ENCODE measurements around the gene SLC52A3. TPM values are rescaled to one million over a fixed set of nuclear protein-coding genes. Genes with fewer than 3 reads are reported as not detected.

SLC52A3 gene
- total and polyA plus RNA-seq, 4 donors = 0.06 to 0.08 (median 0.06) TPM; not detected in 1

DNA sequence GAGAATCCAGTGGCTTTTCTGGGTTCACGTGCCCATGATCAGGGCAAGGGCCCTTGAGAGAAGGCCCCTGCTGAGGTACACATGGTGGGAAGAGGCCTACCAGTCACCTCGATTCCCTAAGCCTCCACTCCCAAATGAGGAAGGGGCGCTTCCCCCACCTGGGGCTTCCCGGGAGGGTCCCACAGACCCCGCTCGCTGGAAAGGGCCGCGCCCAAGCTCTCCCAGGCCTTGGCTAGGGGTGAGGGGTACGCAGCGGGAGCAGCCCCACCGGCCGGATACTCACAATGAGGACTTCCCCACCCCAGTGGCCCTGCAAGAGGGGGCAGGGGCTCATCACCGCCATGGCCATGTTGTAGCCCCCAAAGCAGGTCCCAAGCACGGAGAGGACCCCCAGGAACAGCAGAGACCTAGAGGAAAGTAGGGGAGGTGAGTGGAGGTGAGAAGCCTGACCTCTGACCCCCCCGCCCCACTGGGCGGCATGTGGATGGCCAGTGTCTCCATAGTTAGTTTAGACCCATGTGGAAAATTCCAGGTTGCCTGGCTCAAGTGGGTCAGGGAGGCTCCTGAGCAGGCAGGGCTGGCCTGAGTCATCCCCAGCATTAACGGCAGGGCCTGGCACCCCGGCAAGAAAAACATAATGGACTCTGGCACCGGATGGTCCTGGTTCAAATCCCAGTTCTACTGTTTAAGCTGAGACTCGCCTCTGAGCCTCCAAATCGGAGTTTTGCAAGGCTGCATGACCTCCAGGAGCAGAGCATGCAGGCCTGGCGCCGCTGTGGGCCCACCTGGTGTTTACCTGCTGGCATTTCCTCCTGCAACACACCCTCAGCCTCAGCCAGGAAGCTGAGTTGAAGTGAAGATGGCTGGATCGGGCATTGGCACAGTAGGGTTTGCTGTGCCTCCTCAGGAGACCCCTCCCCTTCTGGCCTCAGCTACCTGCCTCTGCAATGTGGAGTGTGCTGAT is 6.6 kb downstream of the SLC52A3 start:
- TF ChIP-seq NR2F2 (IDR thresholded peaks at IDR 0.05) = no peak
- TF ChIP-seq HNF4G (IDR thresholded peaks at IDR 0.05) = no peak
- TF ChIP-seq, protein P1, sequence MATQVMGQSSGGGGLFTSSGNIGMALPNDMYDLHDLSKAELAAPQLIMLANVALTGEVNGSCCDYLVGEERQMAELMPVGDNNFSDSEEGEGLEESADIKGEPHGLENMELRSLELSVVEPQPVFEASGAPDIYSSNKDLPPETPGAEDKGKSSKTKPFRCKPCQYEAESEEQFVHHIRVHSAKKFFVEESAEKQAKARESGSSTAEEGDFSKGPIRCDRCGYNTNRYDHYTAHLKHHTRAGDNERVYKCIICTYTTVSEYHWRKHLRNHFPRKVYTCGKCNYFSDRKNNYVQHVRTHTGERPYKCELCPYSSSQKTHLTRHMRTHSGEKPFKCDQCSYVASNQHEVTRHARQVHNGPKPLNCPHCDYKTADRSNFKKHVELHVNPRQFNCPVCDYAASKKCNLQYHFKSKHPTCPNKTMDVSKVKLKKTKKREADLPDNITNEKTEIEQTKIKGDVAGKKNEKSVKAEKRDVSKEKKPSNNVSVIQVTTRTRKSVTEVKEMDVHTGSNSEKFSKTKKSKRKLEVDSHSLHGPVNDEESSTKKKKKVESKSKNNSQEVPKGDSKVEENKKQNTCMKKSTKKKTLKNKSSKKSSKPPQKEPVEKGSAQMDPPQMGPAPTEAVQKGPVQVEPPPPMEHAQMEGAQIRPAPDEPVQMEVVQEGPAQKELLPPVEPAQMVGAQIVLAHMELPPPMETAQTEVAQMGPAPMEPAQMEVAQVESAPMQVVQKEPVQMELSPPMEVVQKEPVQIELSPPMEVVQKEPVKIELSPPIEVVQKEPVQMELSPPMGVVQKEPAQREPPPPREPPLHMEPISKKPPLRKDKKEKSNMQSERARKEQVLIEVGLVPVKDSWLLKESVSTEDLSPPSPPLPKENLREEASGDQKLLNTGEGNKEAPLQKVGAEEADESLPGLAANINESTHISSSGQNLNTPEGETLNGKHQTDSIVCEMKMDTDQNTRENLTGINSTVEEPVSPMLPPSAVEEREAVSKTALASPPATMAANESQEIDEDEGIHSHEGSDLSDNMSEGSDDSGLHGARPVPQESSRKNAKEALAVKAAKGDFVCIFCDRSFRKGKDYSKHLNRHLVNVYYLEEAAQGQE (IDR thresholded peaks at IDR 0.05) = no peak
- no peak for TF ChIP-seq FOXA2 (IDR thresholded peaks at IDR 0.05)
- Histone ChIP-seq H3K9ac (ENCODE audit: low read depth in 1 of 2, low read length in 2 of 2) (no peak overlapping the region), H3K27ac (ENCODE audit: low read depth in 1 of 2, low read length in 2 of 2) (no peak overlapping the region), H3K4me3 (ENCODE audit: low read depth in 1 of 3, low read length in 3 of 3) (no peak overlapping the region), H3K4me1 (ENCODE audit: control insufficient read depth in 4 of 4, insufficient read depth in 4 of 4, low read length in 3 of 4) (no peaks in the 10 kb centered on the region), H3K27me3 (ENCODE audit: control insufficient read depth in 4 of 4, insufficient read depth in 4 of 4, low read length in 3 of 4) (peaks cover 0 to 11% (median under 1%) of the 10 kb centered on the region in 4 donors), H3K9me3 (ENCODE audit: control insufficient read depth in 4 of 4, low read length in 3 of 4) (no peaks in the 10 kb centered on the region), H3K36me3 (ENCODE audit: control insufficient read depth in 4 of 4, insufficient read depth in 3 of 4, low read depth in 1 of 4, low read length in 3 of 4) (no peaks in the 10 kb centered on the region)
- DNase-seq (ENCODE audit: low spot score) = no peak
- WGBS = 91% methylated on average over 24 of the region's 24 CpGs

DNA sequence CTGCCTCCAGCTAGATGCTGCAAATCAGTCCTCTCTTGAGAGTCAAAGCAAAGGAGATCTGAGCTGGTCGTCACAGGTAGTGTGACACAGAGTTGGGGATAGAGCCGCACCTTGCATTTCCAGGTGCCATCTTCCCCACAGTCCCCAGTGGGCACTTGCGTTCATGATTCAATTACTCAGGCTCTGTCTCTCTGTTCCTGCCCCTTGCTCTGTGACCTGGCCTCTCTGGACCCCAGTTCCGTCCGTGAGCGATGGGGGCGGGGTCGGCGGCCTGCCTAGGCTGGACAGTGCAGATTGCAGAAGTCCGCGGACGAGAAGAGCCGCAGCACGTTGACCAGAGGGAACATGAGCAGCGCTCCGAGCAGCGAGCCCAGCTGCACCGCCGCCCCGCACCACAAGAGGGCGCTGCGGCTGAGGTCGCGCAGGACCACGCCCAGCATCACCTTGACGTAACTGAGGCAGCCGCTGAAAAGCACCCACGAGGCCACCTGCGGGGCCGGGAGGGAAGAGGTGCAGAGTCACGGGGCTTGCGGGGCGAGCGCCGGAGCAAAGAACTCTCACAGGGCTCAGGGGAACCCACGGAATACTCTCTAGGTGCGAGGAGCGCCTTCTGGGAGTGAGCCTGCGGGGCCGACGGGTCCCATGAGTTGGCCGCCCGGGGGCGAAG is 7.4 kb downstream of the SLC52A3 start:
- H3K4me3 ChIP-seq (ENCODE audit: low read depth in 1 of 3, low read length in 3 of 3) = no peak overlapping the region
- no peaks in the 10 kb centered on the region for H3K9me3 ChIP-seq (ENCODE audit: control insufficient read depth in 4 of 4, low read length in 3 of 4)
- no peaks in the 10 kb centered on the region for H3K36me3 ChIP-seq (ENCODE audit: control insufficient read depth in 4 of 4, insufficient read depth in 3 of 4, low read depth in 1 of 4, low read length in 3 of 4)
- H3K27ac ChIP-seq (ENCODE audit: low read depth in 1 of 2, low read length in 2 of 2) = no peak overlapping the region
- TF ChIP-seq, protein P2, sequence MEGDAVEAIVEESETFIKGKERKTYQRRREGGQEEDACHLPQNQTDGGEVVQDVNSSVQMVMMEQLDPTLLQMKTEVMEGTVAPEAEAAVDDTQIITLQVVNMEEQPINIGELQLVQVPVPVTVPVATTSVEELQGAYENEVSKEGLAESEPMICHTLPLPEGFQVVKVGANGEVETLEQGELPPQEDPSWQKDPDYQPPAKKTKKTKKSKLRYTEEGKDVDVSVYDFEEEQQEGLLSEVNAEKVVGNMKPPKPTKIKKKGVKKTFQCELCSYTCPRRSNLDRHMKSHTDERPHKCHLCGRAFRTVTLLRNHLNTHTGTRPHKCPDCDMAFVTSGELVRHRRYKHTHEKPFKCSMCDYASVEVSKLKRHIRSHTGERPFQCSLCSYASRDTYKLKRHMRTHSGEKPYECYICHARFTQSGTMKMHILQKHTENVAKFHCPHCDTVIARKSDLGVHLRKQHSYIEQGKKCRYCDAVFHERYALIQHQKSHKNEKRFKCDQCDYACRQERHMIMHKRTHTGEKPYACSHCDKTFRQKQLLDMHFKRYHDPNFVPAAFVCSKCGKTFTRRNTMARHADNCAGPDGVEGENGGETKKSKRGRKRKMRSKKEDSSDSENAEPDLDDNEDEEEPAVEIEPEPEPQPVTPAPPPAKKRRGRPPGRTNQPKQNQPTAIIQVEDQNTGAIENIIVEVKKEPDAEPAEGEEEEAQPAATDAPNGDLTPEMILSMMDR (IDR thresholded peaks at IDR 0.05; ENCODE audit: low read depth, low read length, missing input control) = peak; percentile 44
- TF ChIP-seq RAD21 (IDR thresholded peaks at IDR 0.05) = no peak
- no peaks in the 10 kb centered on the region for H3K4me1 ChIP-seq (ENCODE audit: control insufficient read depth in 4 of 4, insufficient read depth in 4 of 4, low read length in 3 of 4)
- no peak overlapping the region for H3K9ac ChIP-seq (ENCODE audit: low read depth in 1 of 2, low read length in 2 of 2)
- peaks cover 0 to 11% (median under 1%) of the 10 kb centered on the region in 4 donors for H3K27me3 ChIP-seq (ENCODE audit: control insufficient read depth in 4 of 4, insufficient read depth in 4 of 4, low read length in 3 of 4)
- WGBS = 44% methylated on average over 44 of the region's 44 CpGs
- DNase-seq (ENCODE audit: low spot score) = peak; percentile 63

DNA sequence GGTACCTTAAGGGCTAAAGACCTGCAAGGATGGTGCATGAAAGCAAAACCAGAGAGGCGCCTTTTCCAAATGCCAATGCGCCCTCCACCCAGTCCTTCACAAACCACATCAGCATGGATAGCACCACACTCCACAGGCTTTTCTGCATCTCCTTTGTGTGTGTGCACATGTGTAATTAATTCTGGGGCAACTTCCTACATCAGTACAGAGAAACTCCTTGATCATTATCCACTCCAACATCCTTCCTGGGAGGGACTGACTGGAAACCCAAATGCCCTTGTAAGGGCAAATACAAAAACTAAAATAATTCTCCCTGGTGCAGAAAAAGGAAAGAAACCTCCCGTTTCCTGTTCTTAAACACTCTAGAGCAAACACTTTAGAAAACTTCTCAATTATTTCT is 10.8 kb downstream of the SLC52A3 start:
- WGBS = 52% methylated on average over 3 of the region's 3 CpGs
- Histone ChIP-seq H3K4me3 (ENCODE audit: low read depth in 1 of 3, low read length in 3 of 3) (no peak overlapping the region), H3K4me1 (ENCODE audit: control insufficient read depth in 4 of 4, insufficient read depth in 4 of 4, low read length in 3 of 4) (no peaks in the 10 kb centered on the region), H3K27me3 (ENCODE audit: control insufficient read depth in 4 of 4, insufficient read depth in 4 of 4, low read length in 3 of 4) (peaks cover 0 to 11% (median 0%) of the 10 kb centered on the region in 4 donors), H3K9ac (ENCODE audit: low read depth in 1 of 2, low read length in 2 of 2) (no peak overlapping the region), H3K27ac (ENCODE audit: low read depth in 1 of 2, low read length in 2 of 2) (no peak overlapping the region), H3K9me3 (ENCODE audit: control insufficient read depth in 4 of 4, low read length in 3 of 4) (no peaks in the 10 kb centered on the region), H3K36me3 (ENCODE audit: control insufficient read depth in 4 of 4, insufficient read depth in 3 of 4, low read depth in 1 of 4, low read length in 3 of 4) (no peaks in the 10 kb centered on the region)
- no peak for DNase-seq (ENCODE audit: low spot score)
- TF ChIP-seq SP1 (IDR thresholded peaks at IDR 0.05) (no peak), RXRA (IDR thresholded peaks at IDR 0.05) (no peak), GABPA (IDR thresholded peaks at IDR 0.05 in 1 of 2, conservative IDR thresholded peaks at IDR 0.05 in 1 of 2) (no peak), FOXA1 (IDR thresholded peaks at IDR 0.05) (no peak), RAD21 (IDR thresholded peaks at IDR 0.05) (no peak), TAF1 (conservative IDR thresholded peaks at IDR 0.05) (no peak), NR2F2 (IDR thresholded peaks at IDR 0.05) (no peak), HNF4G (IDR thresholded peaks at IDR 0.05) (no peak)
- TF ChIP-seq, protein P3, sequence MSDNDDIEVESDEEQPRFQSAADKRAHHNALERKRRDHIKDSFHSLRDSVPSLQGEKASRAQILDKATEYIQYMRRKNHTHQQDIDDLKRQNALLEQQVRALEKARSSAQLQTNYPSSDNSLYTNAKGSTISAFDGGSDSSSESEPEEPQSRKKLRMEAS (IDR thresholded peaks at IDR 0.05) = no peak
- TF ChIP-seq, protein P1 (IDR thresholded peaks at IDR 0.05) = no peak
- TF ChIP-seq, protein P2 (IDR thresholded peaks at IDR 0.05; ENCODE audit: low read depth, low read length, missing input control) = no peak
